ENCODE results near the gene FCRLA.
"Not testable (repeated sequence)": the region's sequence is repeated elsewhere in the genome, so short reads cannot be mapped to it uniquely, and the experiment has no call there.

FCRLA gene

DNA sequence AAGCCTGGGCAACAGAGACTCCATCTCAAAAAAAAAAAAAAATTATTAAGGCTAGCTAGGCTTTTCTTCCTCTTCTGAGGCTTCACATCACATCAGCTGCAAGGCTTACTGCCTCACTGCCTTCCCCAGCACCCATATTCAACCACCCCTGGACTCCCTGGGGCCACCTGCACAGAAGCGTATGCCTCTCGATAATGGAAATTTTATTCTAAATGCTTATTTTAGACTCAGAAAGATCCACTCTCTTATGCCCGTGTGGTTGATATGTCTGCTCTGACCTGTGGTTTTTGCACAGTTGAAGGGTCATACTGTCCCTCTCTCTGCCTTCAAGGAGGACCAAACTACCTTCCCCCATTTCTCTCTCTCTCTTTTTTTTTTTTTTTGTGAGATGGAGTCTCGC is 1.5 kb upstream of the FCRLA start:
- DNase-seq (ENCODE audit: low read depth in 2 of 2), result no peak

DNA sequence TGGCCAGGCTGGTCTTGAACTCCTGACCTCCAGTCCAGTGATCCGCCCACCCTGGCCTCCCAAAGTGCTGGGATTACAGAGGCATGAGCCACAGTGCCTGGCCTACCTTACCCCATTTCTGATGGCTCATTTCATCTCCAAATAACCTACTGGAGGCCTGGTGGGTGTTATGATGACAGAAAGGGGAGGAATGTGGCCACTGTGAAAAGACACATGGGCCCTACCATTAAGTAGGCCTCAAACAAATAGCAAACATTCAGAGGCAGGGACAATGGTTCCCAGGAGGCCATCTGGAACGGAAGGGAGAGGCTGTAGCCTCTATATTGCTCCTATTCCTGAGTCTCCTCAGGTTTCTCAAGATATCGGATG is 932 bp upstream of the FCRLA start:
- DNase-seq (ENCODE audit: low read depth in 2 of 2), result no peak

DNA sequence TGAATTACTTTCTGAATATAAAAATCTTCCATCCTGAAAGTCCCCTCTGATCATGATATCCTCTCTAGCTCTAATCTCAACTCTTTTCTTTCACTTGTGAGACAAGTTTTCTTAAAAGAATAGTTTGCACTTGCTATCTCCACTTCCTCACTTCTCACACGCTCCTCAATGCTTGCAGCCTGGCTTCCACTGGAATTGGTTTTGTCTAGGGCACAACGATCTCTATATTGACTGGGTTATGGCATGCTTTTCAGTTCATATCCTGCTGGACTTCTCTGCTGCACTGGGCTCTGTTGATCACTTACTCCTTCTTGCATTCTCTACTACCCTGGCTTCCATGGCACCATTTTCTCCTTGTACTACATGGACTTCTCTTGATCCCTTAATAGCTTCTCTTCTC is 474 bp downstream of the FCRLA start:
- DNase-seq (ENCODE audit: low read depth in 2 of 2), result no peak

DNA sequence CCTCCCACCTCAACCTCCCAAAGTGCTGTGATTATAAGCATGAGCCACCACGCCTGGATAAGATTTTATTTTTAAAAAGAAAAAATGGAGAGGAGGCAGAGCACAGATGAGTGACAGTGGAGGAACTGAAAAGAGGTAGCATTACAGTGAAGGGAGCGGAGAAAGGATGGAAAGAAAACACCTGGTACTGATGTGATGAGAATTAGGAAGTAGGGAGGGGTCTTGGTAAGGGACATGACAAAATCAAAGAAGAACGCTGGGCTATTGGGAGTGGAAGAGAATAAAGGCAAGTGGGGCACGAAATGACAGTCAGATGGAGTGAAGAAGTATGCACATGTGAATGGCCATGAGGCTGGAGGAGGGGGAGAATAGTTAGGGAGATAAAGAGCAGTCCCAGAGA is 2.3 kb downstream of the FCRLA start:
- no peak for DNase-seq (ENCODE audit: low read depth in 2 of 2)

DNA sequence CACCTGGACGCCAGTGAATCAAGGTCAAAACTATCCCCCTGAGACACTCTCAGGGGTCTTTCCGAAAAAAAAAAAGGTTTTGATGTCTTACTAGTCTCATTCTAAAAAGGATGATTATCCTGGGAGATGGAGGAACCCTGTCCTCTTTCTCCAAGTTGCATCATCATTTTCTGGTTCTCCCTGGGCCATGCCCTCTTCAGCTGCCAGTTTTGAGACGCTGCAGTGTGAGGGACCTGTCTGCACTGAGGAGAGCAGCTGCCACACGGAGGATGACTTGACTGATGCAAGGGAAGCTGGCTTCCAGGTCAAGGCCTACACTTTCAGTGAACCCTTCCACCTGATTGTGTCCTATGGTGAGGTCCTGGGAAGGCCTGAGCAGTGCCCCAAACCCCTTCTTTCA is 3.5 kb downstream of the FCRLA start:
- DNase-seq (ENCODE audit: low read depth in 2 of 2), result no peak

DNA sequence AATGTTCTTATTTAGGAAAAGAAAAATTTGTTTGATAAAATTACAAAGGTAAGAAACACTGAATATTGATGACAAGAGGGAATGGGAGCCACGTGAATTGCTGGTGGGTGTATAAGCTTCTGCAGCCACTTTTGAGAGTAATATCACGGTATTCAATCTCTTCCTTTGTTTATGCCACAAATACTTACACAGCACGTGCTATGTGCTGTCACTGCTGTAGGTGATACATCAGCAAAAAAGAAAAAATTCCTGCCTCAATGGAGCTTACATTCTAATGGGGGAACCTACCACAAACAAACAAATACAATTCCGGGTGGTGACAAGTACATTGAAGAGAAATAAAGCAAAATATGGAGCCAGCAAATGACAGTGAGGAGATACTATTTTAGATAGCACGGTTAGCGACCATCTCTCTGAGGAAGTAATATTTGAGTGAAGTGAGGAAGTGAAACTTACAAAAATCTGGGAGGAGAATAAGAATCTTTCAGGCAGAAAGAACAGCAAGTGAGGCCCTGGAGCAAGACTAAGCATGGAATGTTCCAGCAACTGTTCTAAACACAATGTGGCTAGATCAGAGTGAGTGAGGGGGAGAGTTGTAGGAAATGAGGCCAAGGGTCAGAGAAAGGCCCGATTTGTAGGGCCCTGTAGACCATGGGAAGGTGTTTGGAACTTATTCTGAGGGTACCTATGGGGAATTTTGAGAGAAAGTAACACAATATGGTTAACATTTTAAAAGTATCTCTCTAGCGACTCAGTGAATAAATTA is 11.7 kb downstream of the FCRLA start:
- DNase-seq (ENCODE audit: low read depth in 2 of 2), result no peak

DNA sequence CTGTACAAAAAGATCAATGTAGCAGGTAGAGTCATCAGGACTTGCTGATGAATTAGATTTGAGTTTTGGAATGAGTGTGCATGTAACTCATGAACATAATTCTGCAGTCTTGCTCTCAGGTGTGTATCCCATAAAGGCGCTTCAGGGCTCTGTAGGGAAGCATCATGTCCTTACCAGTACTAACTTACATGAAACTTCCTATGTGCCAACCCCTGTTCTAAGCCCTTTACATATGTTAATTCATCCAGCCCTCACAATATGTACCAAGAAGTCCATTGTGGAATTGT is 12.2 kb downstream of the FCRLA start:
- DNase-seq (ENCODE audit: low read depth in 2 of 2), result no peak

DNA sequence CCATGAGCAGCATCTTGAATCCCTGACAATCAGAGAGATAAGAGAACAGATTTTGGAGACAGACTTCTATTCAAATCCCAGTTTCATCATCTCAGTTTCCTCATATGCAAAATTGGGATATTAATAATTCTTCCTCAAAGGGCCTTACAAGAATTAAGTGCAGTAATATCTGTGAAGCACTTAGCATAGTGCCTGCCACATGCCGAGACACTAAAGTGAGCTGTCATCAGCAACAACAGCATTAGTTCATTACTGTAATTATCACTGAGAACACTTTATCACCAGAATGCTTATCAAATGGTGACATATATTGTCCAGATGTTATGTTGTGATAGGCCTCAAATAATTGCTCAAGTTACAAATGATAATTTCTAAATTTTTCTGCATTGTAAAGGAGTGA is 13.4 kb downstream of the FCRLA start:
- no peak for DNase-seq (ENCODE audit: low read depth in 2 of 2)

DNA sequence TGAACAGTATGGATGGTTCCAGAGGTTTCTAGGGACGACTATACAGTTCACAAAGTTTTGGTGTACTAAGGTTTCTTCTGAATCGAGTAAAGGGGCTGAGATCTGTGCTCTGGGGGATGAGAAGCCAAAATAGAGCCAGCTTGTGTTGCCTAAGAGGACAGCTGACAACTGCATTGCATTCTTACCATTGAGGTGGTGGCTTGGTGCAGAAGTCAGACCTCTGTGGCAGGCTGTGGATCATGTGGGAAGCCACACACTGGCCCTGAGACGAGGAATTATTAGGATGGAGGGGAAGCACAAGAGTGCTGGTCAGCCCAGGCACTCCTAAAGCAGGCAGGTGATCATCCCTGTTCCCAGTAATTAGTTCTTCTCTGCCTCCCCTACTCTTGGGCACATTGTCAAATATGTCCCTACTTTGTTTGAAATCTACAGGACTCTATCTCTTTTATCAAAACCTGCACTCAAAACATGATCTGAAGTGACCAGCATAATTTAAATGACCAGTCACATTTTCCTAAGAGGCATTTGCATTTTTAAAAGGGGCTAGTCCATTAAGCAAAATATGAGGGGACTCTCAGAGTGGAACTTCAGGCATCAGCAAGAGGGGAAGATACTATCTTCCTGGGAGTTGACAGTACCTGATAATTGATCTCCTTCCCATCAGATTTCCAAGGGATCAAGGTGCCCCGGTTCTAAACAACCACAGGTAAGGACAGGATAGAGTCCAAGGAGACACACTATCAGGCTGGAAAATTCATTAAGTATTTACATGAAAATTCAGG is 14.1 kb downstream of the FCRLA start, which contains the start of gene FCRLB:
FCRLB (plus strand) TSS at position 589 of the 782 bp plus-strand sequence. CDS start 1,129 bp downstream, outside the sequence.
- DNase-seq (ENCODE audit: low read depth in 2 of 2), result no peak

DNA sequence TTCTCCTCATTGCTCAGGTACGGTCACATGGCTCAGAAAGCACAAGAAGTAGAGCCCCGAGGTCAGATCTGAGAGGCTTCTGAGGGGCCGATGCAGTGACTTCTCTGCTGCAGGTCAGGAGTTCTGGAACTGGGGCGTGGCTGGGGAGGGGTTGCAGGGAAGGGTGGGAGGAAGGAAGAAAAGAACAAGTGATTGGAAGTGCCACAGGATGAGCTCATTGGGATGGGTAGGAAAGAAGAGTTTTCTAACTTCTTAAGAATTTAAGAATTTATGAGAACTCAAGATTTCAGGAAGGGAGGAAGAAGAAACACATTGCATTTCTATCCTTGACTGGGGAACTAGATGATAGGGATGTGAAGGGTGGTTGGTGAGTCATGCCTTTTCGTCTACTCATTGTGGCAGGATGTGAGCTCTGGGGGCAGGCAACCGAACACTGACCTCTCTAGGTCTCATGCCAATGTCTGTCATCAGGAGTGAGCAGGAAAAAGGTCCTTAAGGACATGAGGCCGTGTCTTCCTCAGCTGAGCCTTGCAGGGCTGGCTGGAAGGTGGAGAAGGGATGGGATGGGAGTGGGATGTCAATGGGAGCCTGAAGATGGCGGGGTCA is 14.8 kb downstream of the FCRLA start:
- peak in 1 of 2 experiments; percentile 63 for DNase-seq (ENCODE audit: low read depth in 2 of 2)

DNA sequence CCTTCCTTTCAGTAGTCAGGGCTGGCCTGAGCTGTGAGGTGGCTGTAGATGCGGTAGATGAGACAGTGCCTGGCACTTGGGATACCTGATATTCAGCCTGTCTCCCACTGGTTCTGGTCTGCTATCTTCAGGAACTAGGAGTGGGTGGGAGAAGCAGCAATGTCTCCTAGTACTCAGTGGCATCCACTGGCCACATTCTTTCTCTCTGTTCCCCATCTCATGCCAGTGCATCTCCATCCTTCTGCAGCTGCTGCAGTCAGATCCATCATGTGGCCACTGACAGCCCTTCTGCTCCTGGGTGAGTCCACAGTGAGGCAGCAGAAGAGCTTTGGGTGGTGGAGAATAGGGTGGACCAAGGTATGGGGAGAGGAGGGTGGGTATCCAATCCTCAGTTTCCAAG is 15.4 kb downstream of the FCRLA start:
- DNase-seq (ENCODE audit: low read depth in 2 of 2), result no peak

DNA sequence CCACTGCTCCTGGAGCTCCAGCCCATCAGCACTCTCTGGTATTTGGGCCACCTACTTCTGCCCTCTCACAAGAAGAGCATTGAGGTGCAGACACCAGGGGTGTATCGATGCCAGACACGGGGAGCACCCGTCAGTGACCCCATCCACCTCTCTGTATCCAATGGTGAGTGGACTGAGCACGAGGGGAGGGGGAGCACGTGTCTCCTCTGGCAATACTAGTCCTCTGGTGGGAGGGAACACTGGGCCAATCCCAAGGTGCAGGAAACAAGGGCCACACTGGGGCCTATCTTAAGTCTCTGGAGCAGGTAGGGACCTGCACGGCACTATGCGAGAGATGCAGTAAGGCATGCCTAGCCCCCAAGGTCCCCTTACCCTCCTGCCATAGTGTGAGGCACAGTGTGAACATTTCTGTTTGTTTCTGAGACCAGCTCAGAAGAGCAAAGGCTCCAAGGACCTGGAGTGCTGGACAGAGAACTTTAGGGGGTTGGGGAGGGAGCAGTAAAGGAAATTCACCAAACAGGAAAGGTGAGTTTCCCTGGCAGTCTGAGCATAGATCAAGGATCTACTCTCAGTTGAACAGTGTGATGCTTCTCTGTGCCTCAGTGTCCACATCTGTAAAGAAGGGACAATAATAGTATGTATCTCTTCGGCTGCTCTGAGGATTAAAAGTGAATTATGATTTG is 16.6 kb downstream of the FCRLA start:
- no peak for DNase-seq (ENCODE audit: low read depth in 2 of 2)

DNA sequence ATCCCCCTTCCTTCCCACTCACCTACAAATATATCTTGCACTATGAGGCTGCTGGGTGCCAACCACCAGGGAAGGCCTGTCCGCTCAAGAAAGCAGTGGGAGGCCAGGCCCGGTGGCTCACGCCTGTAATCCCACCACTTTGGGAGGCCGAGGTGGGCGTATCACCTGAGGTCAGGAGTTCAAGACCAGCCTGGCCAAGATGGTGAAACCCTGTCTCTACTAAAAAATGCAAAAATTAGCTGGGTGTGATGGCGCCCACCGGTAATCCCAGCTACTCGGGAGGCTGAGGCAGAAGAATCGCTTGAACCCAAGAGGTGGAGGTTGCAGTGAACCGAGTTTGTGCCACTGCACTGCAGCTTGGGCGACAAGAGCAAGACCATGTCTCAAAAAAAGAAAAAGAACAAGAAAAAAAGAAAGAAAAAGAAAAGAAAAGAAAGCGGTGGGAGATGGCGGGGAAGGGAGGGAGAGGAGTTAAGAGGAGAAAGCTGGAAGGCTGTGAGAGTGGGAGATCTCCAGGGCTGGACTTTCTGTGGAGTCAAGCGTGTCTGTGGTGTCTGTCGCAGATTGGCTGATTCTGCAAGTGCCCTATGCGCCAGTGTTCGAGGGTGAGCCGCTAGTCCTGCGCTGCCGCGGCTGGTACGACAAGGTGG is 18.4 kb downstream of the FCRLA start:
- DNase-seq (ENCODE audit: low read depth in 2 of 2), result not testable (repeated sequence)

DNA sequence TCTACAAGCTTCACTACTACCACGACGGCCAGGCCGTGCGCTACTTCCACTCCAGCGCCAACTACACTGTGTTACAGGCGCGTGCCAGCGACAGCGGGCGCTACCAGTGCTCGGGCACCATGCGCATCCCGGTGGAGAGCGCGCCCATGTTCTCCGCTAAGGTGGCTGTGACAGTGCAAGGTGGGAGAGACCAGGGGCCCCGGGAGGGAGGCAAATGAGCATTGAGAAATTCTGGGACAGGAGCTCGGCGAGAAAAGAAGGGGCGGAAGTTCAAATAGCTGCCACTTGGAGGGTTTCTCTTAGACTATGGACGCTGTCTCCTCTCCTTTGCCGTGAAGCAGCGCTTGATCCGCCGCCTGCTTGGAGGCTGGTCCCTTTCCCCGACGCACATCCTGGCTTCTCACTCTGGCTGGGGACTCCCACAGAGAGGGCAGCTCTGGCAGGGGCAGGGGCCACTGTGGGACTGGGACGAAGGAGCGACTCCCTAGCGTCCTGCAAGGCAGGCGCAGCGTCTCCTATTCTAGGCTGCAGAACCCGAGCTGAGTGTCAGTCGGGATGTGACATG is 19.0 kb downstream of the FCRLA start:
- DNase-seq (ENCODE audit: low read depth in 2 of 2), result no peak

DNA sequence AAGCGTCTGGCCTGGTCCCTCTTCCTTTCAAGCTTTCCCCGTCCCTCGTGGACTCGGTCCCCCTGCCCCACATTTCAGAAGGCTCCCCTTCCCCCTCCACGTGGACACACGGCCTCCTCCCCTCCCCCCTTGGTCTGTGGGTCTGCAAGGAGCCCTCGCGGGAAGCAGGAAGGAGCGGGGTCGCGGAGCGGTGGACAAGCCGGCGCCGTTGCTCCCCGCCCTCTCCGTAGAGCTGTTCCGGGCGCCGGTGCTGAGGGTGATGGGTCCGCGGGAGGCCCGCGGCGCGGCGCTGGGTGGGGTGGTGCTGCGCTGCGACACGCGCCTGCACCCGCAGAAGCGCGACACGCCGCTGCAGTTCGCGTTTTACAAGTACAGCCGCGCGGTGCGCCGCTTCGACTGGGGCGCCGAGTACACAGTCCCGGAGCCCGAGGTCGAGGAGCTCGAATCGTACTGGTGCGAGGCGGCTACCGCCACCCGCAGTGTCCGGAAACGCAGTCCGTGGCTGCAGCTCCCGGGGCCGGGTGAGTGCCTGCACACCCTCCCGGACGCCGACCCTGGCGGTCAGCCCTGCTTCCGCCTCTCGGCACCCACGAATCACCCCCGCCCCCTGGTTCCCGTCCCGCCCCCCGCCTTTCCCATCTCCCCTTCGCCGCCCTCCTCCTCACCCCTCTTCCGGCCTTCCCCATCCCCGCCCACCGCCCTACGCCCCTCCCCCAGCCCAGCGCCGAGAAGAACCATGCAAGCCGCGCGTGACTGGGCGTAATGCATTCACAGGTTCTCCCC is 19.6 kb downstream of the FCRLA start:
- peak in 1 of 2 experiments; percentile 68 for DNase-seq (ENCODE audit: low read depth in 2 of 2)

DNA sequence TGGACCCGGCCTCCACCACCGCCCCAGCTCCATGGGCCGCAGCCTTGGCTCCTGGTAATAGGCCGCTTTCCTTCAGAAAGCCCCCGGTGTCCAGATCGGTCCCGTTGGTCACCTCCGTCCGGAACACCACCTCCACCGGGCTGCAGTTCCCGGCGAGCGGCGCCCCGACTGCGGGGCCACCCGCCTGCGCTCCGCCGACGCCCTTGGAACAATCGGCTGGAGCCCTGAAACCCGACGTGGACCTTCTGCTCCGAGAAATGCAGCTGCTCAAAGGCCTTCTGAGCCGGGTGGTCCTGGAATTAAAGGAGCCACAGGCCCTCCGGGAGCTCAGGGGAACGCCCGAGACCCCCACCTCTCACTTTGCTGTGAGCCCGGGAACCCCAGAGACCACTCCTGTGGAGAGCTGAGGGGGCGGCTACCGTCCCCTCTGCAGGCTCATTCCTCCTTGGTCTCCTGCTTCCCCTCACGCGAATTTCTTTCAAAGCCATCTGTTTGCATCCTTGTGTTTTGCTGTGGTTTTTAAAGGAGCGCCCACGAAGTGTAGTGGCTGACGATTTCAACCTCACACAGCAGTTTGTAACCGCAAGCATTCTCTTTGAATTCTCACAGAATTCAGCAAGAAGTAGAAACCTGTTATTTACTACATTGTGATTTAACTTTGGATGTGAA is 20.4 kb downstream of the FCRLA start:
- peak in 1 of 2 experiments; percentile 74 for DNase-seq (ENCODE audit: low read depth in 2 of 2)

DNA sequence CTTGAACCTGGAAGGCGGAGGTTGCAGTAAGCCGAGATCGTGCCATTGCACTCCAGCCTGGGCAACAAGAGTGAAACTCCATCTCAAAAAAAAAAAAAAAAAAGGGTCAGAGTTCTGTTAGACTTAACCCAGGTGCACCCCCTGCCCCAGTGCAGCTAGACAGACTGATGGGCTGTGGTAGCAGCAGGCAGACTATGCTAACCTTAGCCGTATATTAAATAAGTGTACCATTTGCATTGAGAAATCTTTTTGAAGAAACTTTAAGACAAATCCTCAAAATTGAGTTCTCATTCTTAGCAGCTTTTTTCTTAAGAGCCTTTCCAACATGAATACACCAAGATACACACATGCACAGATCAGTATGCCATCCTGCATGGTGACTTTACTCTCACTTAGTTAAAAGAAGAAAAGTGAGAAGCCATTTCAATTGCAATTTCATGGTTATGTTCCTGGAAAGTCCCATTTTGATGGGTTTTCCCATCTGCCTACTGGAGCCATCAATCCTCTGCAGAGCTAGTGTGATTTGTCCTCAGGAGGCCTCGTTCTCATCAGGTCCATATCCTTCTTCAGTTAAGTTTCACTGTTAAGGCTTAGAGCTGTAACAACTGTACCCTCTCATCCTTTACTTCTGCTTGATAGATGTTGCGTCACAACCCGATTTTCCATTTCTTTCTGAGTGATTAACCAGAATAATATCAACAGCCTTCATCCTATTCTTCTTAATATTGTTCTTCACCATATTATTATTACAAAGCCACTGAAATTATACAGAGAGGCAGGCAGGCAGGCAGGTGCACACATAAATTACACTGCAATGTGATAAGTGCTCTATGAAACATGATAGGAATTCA is 21.6 kb downstream of the FCRLA start:
- DNase-seq (ENCODE audit: low read depth in 2 of 2), result no peak

DNA sequence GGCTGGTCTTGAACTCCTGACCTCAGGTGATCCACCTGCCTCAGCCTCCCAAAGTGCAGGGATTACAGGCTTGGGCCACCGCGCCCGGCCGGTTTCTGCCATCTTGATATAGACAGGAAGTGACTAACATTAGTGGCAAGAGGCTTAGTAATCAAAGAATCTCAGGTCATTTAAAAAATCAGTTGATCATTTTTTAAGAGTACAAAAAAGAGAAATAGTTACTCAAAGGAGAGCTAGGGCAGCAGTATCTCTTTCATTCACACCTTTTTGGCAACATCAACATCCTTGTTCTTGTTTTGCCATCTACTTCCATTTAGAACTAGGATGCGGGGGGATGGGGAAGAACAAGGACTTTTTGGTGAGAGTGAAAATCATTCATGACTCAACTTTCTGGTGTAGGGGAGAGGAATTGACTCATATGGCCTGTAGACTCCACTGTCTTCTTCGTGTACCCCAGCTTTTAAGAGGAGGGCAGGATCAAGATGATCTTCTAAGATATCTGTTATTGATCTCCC is 23.1 kb downstream of the FCRLA start:
- DNase-seq (ENCODE audit: low read depth in 2 of 2), result no peak

DNA sequence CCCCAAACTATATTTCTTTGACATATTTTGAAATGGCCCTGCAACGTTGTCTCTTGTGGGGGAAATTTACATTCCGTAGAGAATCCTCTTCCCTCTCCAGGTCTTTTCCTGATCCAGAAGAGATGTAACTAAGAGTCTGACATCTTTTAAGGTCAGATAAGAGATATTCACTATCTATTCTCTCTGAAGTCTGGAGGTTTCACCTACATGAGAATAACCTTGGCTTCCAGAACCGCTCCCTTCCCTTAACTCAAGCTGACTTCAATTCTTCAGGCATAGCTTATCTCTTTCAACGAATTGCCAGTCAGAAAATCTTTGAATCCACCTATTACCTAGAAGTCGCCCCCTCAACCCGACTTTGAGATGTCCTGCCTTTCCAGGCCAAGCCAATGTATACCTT is 24.2 kb downstream of the FCRLA start:
- no peak for DNase-seq (ENCODE audit: low read depth in 2 of 2)
